Measurements from ENCODE around the gene LRP5.

Gene LRP5

DNA sequence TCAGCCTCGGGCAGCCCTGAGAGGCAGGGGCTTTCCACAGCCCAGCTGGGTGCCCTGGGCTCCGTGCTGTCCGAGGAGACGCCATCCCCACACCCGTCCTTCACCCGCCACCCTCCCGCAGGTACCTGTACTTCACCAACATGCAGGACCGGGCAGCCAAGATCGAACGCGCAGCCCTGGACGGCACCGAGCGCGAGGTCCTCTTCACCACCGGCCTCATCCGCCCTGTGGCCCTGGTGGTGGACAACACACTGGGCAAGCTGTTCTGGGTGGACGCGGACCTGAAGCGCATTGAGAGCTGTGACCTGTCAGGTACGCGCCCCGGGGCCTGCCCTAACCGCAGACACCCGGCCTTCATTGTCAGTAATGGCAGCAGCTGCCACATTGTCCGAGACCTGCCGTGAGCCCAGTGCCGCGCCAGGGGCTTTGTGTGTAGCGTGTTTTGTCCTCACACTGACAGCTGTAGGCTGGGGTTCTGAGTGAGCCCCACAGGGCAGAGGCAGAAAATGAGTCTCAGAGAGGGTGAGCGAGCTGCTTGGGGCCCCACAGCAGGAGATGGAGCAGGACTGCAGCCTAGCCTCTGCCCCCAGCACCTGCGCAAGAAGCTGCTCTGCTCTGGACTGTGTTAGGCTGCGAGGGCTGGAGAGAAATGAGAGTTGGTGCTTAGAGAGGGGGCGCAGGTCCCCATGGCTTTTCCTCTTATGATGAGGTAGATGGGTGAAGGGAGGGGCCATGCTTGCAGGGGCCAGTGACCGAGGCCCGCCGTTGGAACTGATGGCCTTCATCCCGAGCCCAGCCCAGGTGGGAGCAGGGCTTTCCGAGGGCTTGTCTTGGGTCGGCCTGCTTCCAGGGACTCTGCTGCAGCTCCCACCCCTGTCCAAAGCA, 112.8 kb downstream of the LRP5 start:
- DNase-seq, result no peak
- no peak overlapping the region for H3K27ac ChIP-seq
- intact Hi-C loops (cut with DNase I; ENCODE audit: low total_unique reads), result no loop called here
- no peaks in the 10 kb centered on the region for H3K4me1 ChIP-seq
- no peaks in the 10 kb centered on the region for H3K27me3 ChIP-seq
- H3K4me3 ChIP-seq, result no peak overlapping the region
- TF ChIP-seq, protein P1, sequence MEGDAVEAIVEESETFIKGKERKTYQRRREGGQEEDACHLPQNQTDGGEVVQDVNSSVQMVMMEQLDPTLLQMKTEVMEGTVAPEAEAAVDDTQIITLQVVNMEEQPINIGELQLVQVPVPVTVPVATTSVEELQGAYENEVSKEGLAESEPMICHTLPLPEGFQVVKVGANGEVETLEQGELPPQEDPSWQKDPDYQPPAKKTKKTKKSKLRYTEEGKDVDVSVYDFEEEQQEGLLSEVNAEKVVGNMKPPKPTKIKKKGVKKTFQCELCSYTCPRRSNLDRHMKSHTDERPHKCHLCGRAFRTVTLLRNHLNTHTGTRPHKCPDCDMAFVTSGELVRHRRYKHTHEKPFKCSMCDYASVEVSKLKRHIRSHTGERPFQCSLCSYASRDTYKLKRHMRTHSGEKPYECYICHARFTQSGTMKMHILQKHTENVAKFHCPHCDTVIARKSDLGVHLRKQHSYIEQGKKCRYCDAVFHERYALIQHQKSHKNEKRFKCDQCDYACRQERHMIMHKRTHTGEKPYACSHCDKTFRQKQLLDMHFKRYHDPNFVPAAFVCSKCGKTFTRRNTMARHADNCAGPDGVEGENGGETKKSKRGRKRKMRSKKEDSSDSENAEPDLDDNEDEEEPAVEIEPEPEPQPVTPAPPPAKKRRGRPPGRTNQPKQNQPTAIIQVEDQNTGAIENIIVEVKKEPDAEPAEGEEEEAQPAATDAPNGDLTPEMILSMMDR (IDR thresholded peaks at IDR 0.05), result no peak
- peaks cover 6 to 14% (median 9%) of the 10 kb centered on the region in 3 donors for H3K9me3 ChIP-seq
- H3K36me3 ChIP-seq, result peaks cover 72 to 96% (median 79%) of the 10 kb centered on the region in 3 donors

DNA sequence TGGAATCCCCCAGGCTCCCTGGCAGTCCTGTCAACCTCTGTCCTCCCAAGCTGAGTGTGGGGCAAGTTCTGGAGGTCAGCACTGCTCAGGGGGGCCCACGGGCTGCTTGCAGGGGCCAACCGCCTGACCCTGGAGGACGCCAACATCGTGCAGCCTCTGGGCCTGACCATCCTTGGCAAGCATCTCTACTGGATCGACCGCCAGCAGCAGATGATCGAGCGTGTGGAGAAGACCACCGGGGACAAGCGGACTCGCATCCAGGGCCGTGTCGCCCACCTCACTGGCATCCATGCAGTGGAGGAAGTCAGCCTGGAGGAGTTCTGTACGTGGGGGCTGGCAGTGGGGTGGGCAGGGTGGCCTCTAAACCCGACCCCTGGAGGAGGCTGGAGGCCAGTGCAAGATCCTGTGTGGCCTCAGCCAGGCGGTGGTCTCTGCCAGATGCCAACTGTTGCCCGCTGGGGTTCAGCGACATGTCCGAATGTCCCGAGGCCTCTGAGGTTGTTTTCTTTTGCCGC, 113.5 kb downstream of the LRP5 start:
- H3K4me3 ChIP-seq, result no peak overlapping the region
- H3K4me1 ChIP-seq, result no peaks in the 10 kb centered on the region
- TF ChIP-seq, protein P1 (IDR thresholded peaks at IDR 0.05), result no peak
- peaks cover 6 to 14% (median 9%) of the 10 kb centered on the region in 3 donors for H3K9me3 ChIP-seq
- H3K36me3 ChIP-seq, result peaks cover 77 to 96% (median 85%) of the 10 kb centered on the region in 3 donors
- intact Hi-C loops (cut with DNase I; ENCODE audit: low total_unique reads), result no loop called here
- H3K27ac ChIP-seq, result no peak overlapping the region
- H3K27me3 ChIP-seq, result no peaks in the 10 kb centered on the region
- no peak for DNase-seq

DNA sequence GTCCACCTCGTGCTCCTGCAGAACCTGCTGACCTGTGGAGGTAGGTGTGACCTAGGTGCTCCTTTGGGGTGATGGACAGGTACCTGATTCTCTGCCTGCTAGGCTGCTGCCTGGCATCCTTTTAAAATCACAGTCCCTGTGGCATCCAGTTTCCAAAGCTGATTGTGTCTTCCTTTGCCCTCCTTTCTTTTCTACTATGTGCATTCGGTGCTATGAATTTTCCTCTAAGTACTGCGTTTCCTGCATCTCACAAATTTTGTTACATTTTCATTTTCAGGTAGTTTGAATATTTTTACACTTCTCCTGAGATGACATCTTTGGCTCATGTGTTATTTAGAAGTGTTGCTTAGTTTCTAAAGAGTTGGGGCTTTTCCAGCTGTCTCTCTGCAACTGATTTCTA, 117.3 kb downstream of the LRP5 start:
- no peaks in the 10 kb centered on the region for H3K4me1 ChIP-seq
- DNase-seq, result no peak
- intact Hi-C loops (cut with DNase I; ENCODE audit: low total_unique reads), result no loop called here
- H3K27me3 ChIP-seq, result no peaks in the 10 kb centered on the region
- peaks cover 6 to 14% (median 9%) of the 10 kb centered on the region in 3 donors for H3K9me3 ChIP-seq
- TF ChIP-seq, protein P1 (IDR thresholded peaks at IDR 0.05), result no peak
- H3K4me3 ChIP-seq, result no peak overlapping the region
- H3K27ac ChIP-seq, result no peak overlapping the region
- peaks cover 94 to 100% (median 97%) of the 10 kb centered on the region in 3 donors for H3K36me3 ChIP-seq

DNA sequence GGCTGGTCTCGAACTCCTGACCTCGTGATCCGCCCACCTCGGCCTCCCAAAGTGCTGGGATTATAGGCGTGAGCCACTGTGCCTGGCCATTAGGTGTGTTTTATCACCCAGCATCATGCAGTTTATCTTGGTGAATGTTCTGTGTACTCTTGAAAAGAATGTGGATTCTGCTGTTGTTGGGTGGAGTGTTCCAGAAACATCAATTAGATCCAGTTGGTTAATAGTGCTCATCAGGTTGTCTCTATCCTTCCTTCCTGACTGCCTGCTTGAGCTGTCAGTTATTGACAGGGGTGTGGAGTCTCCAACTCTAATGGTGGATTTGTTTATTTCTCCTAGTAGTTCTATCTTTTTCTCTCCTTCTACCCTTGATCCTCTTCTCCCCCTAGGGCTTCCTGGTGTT, 118.0 kb downstream of the LRP5 start:
- peaks cover 6 to 14% (median 9%) of the 10 kb centered on the region in 3 donors for H3K9me3 ChIP-seq
- no peak overlapping the region for H3K4me3 ChIP-seq
- no peaks in the 10 kb centered on the region for H3K4me1 ChIP-seq
- H3K36me3 ChIP-seq, result peaks cover 94 to 100% (median 95%) of the 10 kb centered on the region in 3 donors
- intact Hi-C loops (cut with DNase I; ENCODE audit: low total_unique reads), result no loop called here
- no peaks in the 10 kb centered on the region for H3K27me3 ChIP-seq
- H3K27ac ChIP-seq, result no peak overlapping the region
- DNase-seq, result no peak
- TF ChIP-seq, protein P1 (IDR thresholded peaks at IDR 0.05), result no peak

DNA sequence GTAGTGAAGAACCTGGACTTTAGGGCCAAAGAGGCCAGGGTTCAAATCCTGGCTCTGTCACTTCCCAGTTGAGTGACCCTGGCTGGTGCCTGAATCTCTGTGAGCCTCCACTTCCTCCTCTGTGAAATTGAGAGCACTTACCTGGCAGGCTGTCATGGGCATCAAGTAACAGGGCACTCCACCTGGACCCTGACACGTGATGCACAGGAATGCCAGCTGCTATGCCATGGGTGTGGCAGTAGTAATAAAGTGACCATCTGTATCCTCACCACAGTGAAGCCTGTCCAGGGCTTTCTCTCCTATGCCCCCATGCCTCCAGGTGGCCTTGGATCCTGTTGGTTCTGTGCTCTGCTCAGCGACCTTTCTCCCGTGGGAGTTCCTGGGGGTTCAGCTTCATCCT, 118.4 kb downstream of the LRP5 start:
- H3K4me3 ChIP-seq, result no peak overlapping the region
- TF ChIP-seq, protein P1 (IDR thresholded peaks at IDR 0.05), result no peak
- H3K4me1 ChIP-seq, result no peaks in the 10 kb centered on the region
- peaks cover 91 to 100% (median 94%) of the 10 kb centered on the region in 3 donors for H3K36me3 ChIP-seq
- H3K27me3 ChIP-seq, result no peaks in the 10 kb centered on the region
- intact Hi-C loops (cut with DNase I; ENCODE audit: low total_unique reads), result no loop called here
- DNase-seq, result no peak
- H3K9me3 ChIP-seq, result peaks cover 6 to 14% (median 9%) of the 10 kb centered on the region in 3 donors
- H3K27ac ChIP-seq, result no peak overlapping the region

Measured in tibial artery (tissue), 4 donors.